Mammary epithelial cell (primary cell): ENCODE data around the gene RNF212.

ENCODE experiments used
- EZH2 ChIP-seq: IDR thresholded peaks from 2 replicates; pipeline ENCODE4 v1.6.1; 2012; ENCODE audit warnings: low read length, inconsistent platforms, borderline replicate concordance
- TF ChIP-seq, protein P1 (sequence below), 2 donors: IDR thresholded peaks in 1 of 2; conservative IDR thresholded peaks in 1 of 2; 2 replicates each; pipeline ENCODE4 v1.5.1; 2011 to 2012; ENCODE audit warnings: inconsistent platforms in 2 of 2, low read length in 2 of 2, mild to moderate bottlenecking in 2 of 2, control low read depth in 1 of 2, low read depth in 1 of 2; ENCODE audit not compliant: insufficient read depth in 1 of 2; ENCODE audit errors: extremely low read depth in 1 of 2

DNA sequence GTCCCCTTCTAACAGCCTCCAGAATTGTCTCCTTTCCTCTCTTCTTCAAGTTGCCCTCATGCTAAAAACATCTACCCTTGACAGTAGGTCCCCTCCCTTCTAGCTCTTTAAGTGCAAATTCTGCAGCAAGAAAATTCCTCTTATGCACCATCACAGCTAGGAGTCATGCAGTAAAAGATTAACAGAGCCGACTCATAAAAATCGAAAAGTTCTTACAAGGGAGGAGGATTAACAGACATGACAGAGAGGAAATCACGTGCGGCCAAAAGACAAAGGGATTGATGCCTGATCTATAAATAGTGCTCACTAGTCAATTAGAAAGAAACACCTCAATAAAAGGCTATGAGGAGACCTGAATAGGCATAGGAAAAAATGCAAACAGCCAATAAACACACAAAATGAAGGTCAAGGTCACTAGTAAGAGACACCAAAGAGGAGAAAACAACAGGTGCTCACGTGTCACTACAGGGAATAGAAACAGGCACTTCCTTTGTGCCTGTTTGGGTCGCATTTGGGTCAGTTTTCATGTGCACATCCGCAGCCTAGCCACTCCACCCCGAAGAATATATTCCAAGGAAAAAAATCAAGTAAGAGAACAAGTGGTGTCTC is 3.4 kb downstream of the RNF212 start:
- TF ChIP-seq, protein P1, sequence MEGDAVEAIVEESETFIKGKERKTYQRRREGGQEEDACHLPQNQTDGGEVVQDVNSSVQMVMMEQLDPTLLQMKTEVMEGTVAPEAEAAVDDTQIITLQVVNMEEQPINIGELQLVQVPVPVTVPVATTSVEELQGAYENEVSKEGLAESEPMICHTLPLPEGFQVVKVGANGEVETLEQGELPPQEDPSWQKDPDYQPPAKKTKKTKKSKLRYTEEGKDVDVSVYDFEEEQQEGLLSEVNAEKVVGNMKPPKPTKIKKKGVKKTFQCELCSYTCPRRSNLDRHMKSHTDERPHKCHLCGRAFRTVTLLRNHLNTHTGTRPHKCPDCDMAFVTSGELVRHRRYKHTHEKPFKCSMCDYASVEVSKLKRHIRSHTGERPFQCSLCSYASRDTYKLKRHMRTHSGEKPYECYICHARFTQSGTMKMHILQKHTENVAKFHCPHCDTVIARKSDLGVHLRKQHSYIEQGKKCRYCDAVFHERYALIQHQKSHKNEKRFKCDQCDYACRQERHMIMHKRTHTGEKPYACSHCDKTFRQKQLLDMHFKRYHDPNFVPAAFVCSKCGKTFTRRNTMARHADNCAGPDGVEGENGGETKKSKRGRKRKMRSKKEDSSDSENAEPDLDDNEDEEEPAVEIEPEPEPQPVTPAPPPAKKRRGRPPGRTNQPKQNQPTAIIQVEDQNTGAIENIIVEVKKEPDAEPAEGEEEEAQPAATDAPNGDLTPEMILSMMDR (conservative IDR thresholded peaks at IDR 0.05 in 1 of 2, IDR thresholded peaks at IDR 0.05 in 1 of 2; ENCODE audit: extremely low read depth in 1 of 2, insufficient read depth in 1 of 2, low read depth in 1 of 2, low read length in 2 of 2): no peak
- no peak for TF ChIP-seq EZH2
